Eye (tissue), 1 donor: Measurements from ENCODE around the gene SIL1.
"Not testable (repeated sequence)": the region's sequence is repeated elsewhere in the genome, so short reads cannot be mapped to it uniquely, and the experiment has no call there.

Experiments
- DNase-seq: peaks from one replicate; pipeline ENCODE4 v3.0.0-alpha.2; 2015

SIL1 gene

DNA sequence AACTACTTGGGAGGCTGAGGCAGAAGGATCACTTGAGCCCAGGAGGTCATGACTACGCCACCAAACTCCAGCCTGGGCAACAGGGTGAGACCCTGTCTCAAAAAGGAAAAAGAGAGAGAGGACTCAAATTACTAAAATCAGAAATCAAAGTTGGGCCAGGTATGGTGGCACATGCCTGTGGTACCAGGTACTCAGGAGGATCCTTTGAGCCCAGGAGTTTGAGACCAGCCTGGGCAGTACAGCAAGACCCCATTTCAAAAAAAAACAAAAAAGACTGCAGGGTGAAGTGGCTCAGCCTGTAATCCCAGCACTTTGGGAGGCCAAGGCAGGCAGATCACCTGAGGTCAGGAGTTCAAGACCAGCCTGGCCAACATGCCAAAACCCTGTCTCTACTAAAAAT is 23.8 kb downstream of the SIL1 start:
- not testable (repeated sequence) for DNase-seq

DNA sequence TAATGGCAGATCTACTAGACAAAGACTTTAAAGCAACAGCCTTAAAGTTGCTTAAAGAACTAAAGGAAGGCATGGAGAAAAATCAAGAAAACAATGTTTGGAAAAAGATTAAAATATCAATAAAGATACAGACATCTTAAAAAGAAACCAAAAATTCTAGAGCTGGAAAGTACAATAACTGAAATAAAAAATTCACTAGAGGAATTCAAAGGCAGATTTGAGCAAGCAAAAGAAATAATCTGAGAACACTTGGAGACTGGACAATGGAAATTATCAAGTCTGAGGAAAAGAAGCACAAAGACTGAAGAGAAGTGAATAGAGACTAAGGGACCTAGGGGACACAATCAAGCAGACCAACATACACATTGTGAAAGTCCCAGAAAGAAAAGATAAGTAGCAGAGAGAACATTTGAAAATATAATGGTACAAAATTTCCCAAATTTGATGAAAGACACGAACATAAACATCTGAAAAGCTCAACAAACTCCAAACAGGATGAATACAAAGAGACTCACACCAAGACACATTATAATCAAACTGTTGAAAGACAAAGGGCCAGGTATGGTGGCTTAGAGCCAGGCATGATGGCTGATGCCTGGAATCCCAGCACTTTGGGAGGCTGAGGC is 26.3 kb downstream of the SIL1 start:
- peak; percentile 54 for DNase-seq

DNA sequence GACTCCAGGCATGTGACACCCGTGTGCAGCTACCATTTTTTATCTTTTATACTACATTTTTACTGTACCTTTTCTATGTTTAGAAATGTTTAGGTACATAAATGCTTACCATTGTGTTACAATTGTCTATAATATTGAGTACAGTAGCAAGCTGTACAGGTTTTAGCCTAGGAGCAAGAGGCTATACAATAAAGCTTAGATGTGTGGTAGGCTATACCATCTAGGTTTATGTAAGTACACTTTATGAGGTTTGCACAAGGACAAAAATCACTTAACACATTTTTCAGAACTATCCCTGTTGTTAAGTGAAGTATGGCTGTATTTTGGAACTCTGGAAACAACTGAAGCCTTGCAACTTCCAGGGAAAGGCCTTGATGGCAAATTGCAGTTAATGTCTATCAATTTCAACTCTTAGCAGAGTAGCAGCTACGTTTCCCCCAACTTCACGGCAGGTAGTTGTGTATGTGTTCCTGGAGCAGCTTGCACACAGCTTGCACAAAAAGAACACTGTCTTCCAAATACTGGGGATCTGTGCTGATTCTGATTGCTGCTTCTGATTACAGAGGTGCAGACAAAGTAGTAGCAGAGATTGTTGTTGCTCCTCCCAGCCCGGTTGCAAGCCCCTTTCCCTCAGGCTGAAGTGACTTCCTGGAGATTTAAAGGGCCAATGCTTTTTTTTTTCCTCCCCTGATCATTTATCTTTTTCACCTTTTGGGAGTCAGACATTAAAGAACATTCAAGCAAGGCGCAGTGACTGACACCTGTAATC is 30.0 kb downstream of the SIL1 start:
- DNase-seq: no peak

DNA sequence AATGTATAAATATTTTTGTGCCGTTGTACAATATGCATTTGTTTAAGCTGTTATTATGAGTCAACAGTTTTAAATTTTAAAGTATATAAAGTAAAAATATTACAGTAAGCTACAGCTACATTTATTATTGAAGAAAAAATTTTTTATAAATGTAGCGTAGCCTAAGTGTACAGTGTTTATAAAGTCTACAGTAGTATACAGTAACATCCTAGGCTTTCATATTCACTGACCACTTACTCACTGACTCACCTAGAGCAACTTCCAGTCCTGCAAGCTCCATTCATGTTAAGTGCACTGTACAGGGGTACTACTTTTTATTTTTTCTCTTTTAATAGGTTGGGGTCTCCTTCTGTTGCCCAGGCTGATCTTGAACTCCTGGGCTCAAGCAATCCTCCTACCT is 30.6 kb downstream of the SIL1 start:
- DNase-seq: no peak

DNA sequence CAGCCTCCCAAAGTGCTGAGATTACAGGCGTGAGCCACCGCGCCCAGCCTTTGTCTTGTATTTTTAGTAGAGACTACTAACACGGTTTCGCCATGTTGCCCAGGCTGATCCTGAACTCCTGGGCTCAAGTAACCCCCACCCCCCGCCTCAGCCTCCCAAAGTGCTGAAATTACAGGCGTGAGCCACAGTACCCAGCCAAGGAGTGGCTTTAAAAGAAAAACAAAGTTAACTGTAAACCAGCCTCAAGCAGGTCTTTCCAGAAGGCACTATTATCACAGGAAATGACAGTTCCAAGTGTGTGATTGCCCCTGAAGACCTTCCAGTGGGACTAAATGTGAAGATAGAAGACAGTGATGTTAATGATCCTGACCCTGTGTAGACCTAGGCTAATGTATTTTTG is 31.1 kb downstream of the SIL1 start:
- DNase-seq: no peak

DNA sequence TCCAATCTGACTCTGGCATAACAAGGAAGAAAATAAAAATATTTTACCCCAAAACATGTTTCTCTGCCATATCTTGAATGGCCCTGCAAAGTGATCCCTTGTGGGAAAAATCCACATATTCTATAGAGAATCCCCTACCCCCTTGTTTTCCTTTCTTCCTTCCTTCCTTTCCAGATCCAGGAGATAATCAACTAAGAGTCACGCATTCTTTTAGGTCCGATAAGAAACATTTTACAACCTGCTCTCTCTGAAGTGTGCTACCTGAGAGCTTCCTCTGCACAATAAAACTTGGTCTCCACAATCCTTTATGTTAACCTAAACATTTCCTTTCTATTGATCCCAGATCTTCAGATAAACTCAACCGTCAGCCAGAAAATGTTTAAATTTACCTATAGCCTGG is 33.3 kb downstream of the SIL1 start:
- not testable (repeated sequence) for DNase-seq

DNA sequence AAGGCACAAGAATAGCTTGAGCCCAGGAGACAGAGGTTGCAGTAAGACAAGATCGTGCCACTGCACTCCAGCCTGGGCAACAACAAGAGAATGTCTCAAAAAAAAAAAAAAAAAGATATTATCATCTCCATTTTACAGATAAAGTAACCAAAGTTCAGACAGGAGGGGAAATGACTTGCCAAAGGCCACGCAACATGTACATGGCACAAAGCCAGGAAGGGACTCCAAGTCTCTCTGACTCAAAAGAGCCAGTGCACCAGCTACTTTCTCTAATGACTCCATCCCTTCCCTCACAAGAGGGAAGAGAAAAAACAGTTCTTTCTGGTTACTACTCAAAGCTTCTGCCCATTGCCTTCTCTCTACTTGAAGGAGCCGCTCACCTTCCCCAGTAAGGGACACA is 34.1 kb downstream of the SIL1 start:
- DNase-seq: no peak

DNA sequence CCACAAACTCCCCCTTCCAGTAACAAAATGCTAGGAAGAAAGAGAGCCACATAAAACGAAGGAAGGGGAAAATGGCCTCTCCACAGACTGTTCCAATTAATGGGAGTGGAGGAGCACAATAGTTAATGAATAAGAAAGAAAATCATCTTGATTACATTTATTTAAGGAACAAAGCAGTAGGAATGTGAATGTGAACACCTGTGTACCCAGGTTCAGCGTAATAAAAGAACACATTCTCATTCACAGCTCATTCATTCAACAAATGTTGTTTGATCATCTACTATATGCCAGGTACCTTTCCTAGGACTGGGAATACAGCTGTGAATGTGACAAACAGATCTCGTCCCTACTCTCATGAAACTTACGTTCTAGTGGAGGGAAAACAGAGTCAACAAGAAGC is 35.7 kb downstream of the SIL1 start:
- DNase-seq: no peak

DNA sequence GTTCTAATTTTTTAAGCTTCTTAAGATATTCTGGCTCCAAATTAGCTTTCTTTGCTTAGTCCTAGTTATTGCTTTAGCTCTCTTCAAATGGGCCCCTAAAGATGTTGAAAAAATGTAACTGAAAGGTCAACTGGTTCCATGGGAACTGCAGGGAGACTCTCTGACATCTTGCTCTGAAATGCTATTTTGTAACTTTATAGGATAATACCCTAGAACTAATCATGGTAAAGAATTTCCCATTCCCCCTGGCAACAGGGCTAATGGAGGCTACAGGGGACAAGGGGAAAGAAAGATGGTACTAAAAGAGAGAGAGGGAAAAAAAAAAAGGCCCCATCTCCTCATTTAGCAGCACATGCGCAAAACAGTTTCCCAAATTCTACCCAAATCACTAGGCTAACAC is 39.4 kb downstream of the SIL1 start:
- no peak for DNase-seq

DNA sequence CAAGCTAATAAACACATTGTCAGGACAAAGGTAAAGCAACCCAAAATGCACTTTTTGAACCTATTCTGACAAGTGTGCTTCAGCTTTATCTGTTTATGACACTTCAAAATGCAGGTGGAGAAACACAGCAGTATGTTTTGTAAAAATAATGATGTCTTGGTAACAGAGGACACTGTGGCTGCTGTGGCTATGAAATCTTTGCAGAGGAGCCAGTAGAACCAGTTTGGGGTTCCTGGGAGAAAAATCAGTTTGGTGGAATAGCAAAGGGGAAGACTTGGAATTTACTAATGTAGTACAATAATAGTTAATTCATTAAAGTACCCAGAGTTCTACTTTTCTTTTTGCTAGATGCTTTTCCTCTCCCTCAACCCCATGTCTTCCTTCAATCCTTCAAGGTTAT is 40.6 kb downstream of the SIL1 start:
- DNase-seq: no peak

DNA sequence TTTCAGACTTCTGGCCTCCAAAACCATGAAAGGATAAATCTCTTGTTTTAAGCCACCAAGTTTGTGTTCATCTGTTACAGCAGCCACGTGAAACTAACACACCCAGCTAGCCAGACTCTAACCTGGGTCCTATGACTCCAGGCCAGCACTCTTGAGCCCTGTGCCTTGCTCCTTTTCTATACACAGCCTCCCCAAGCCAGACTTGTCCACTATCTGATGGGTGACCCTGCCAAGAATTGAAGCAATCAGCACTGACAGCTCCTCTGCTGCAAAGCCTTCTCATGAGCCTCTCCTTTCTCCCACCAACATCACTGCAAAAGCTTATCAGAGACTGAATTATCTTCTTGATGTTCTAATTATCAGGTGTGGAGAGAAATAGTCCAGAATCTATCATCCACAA is 41.4 kb downstream of the SIL1 start:
- no peak for DNase-seq

DNA sequence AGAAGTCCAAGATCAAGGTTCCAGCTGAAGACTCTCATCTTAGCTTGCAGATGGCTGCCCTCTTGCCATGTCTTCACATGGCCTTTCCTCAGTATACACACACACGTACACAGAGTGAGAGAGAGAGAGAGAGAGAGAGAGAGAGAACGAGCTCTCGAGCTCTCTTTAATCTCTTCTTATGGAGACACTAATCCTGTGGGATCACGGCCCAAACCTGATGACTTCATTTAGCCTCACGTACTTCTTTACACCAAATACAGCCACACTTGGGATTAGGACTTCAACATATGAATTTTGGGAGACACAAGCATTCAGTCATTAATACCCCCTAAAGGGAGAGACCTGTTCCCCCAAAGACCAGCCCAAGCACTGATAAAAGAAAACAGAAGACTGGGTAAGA is 42.8 kb downstream of the SIL1 start:
- no peak for DNase-seq

DNA sequence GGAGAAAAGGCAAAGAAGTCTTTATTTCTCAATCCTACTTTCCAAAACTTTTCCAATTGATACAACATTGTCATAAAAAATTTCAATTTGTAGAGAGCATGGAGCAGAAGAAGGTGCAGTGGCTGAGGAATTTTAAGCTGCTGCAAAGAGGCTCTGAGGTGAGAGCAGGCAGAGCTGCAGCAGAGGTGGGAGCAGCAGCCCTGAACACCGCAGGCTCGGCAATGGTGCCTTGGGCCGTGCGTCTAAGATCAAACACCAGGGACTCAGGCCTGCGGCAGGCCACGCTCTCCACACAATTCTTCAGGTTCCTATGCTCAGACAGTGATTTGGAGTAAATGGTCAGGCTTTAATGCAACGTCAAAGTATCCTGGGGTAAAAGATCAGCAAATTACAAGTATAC is 46.3 kb downstream of the SIL1 start:
- DNase-seq: no peak

DNA sequence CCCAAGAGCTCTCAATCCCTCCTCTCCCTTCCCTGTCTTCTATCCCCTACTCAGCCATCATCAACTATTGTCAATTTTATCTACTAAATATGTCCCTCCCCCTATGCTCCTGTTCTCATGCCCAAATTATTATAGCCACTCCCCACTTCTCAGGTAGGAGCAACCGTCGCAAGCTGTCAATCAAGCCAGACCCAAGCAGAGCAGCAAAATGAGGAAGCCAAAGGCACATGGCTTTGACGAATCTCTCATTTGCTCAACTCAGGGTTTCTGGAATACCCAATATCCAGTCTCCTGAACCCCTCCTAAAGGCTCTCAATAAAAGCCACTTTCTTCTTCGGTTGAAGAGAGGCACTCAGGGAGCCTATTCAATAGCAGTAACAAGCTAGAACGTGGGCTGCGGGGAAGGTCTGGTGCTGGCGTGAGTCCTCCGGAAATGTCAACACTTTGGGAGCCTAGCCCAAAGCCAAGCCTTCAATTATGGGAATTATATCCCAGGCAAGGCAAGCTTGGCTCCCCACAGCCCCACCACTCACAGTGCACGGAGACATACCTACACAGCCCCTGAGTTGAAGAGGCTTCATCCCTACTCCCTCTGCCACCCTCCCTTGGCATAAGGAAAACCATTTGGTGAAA is 47.7 kb downstream of the SIL1 start:
- no peak for DNase-seq

DNA sequence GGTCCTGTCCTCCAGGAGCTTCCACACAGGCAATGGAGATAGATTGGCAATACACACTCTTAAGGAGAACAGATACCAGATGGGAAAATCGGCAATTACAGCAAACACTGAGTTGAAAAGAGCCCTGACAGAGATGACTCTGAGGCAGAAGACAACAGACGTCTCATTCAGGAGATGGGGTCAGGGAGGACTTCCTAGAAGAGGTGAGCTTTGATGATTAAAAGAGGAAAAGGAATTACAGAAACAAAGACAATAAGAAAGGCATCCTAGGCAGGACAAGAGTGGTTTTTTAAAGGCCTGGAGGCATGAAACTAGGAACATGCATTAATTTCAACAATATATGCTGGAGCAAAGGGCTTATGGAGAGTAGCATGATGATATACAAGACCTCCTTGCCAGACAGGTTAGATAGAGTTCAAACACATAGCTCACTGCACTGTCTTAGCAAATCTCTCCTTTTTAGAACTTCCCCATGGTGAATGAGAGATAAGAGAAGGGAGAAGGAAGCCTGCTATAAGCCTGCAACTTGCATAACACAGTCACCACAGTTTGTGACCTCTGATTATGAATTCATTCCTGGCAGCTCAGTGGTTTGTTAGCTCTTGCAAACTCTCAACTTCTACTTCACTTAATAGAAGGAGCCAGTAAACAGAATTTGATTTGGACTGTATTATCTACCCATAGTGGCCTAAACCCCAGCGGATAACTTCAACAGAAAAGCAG is 48.5 kb downstream of the SIL1 start:
- no peak for DNase-seq

DNA sequence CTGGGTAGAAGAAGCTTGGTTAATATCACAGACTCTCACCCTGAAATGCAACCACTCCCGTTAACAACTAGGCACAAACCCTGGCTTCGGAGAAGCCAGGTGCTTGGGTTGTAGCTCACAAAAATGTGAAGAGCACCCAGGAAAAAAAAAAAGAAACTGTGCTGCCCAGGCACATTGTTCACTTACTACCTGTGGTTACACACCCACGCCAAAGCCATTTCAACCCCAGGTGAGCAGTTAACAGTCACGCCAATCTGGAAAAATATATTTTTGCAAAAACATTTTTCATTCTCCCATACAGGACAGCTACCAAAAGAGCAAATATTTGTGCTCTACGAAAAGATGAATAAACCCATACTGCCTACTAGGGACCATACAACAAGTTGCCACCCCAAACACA is 49.2 kb downstream of the SIL1 start:
- no peak for DNase-seq

DNA sequence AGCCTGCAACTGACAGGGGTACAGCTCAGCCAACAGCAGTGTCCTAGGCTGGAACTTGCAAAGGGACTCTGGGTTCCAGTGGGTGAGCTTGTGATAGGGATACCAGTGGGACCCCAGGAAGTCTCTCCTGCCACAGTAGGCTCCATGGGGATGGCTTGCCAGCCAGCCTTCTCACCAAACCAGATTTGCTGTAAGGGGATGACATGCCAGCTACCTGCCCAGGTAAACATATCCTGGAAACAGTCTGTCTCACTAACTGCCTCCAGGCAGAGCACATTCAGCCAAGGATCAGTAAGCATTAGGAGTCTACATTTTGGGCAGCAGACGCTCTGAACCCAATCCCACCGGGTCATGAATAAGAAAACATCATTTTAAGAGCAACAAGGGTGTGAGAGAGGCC is 49.9 kb downstream of the SIL1 start:
- no peak for DNase-seq

DNA sequence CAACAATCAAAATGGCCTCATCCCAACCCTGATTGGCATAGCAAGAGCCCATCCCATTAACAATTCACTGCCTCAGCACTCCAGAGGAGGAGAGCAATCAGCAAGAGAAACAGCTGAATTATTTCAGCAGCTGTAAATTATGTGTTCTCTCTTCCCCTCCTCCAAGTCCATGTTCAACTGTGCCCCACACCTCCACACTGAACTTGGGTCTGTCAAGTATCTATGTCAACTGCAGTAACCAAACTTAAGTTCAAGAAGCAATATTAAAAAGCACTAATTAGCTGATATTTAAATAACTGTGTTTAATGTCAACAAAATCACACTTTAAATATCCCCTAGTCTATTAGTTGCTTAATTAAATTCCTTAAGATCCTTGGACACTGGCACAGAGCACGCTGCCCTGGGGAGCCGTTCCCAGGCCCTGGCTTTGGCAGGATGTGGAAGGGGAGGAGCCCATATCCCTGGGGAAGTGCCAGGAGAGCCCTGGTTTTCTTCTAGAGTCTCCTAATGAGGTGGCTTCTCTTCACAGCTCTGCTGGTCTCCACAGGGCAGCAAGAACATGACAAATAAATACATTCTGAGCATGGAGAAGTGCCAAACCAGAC is 50.6 kb downstream of the SIL1 start:
- DNase-seq: no peak

DNA sequence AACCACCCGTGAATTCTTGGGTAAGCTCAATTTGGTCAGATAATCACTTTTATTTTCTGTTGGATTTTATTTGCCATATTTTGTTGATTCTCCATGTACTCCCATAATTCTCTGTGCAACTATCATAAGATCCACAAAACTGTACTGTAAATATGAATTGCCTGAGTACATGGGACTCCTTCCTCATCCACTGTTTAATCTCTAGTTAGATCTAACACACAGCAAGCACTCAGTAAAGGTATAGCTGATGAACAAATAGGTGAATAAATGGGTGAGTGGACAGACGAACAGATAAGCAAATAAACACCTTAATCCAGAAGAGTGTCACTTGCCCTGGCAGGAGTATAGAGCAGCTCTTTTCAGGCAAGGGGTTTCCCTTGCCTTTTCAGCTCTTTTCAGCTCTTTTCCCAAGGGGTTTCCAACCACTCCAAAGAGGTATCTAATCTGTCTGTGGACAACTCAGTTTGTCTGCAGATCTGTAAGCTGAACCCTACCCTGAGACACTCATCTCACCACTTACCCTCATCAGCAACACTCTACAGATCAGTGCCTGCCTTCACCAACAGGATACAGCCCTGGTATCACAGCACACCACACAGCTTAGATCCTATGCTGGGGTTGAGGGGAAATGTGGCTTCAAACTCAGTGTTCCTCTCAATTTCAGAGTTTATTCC is 51.2 kb downstream of the SIL1 start:
- no peak for DNase-seq

DNA sequence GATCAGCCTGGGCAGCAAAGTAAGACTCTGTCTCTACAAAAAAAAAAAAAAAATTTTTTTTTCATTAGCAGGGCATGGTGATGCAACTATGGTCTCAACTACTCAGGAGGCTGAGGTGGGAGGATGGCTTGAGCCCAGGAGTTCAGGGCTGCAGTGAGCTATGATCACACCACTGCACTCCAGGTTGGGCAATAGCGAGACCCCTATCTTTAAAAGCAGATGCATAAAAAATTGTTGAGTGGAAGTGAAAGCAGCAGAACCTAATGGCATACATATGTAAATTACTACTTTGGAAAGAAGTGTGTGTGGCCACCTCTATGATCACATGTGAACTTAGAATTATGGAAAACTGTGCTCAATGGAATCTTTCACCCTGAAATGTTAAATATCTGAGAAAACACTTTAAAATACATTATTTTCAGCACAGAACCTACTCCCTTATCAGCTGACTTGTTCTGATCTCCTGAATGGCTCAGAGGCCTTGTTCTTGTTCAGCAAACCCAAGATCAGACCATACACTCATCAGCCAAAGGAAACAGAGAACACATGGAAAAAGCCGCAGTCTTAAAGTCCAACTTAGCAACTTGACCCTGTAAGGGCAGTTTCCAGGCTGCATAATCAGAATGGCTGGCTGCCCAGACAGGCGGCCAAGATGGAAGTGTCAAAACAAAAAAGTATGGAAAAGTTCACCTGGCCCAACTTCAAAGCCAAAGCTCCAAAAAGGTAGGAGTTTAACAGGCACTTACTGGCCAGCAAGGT is 56.5 kb downstream of the SIL1 start:
- DNase-seq: no peak

DNA sequence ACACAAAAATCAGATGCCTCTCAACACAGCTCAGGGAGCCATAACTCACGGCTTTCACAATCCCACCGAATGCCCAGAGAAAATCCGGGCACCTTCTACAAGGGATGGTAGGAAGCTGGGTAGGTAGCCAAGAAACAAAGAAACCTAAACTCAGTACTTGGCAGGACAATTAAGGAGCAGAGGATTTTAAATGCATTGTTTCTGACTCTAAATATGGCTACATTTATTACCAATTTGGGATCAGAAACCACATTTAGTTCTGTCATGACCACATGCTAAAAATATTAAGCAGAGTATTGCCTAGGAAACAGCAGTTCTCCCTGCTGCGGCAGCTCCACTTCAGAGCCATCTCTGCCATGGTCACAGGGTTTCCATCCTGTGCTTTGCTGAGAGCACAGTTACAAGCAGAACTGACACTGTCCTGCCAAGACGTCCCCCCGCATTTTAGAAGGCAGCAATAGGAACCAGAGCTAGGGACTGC is 57.5 kb downstream of the SIL1 start:
- no peak for DNase-seq

DNA sequence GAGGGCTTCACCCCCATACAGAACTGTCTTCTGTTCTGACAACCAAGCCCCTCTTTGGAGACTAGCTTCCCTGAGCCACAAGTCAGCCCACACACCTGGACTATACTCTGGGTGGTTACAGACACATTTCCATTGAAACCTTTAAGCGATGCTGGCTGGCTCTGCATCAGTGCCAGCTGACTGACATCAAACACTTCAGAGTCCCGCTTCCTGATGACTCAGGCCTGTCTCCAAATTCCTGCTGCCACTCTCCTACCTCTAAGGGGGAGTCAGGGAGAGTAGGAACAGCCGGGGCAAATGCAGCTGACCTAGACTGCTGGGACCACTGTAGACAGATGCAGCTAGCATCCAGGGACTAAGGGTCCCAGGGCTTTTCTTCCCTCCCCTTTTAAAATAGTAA is 59.4 kb downstream of the SIL1 start:
- DNase-seq: peak; percentile 44
